Measurements from ENCODE around the gene CBY3. TPM values are rescaled to one million over a fixed set of nuclear protein-coding genes. Genes with fewer than 3 reads are reported as not detected.
"Not testable (repeated sequence)": the region's sequence is repeated elsewhere in the genome, so short reads cannot be mapped to it uniquely, and the experiment has no call there.

Gene CBY3
- total RNA-seq, 1 donor: not detected

- not testable (repeated sequence) for H3K79me2 ChIP-seq (ENCODE audit: insufficient read depth, low read length); H3K27me3 ChIP-seq (ENCODE audit: insufficient read depth, low read length)
- peak overlapping the region; percentile 70 for H3K4me2 ChIP-seq (ENCODE audit: insufficient read depth, low read length)
Measured at GRCh38 chr5:179633501-179634369, 47.1 kb downstream of the CBY3 start.

More at GRCh38 chr5:179633501-179634369, 47.1 kb downstream of the CBY3 start:
- not testable (repeated sequence) for H3K4me1 ChIP-seq (ENCODE audit: insufficient read depth, low read length); H3K27ac ChIP-seq (ENCODE audit: low read depth, low read length); H3K9me3 ChIP-seq (ENCODE audit: low read depth, low read length); DNase-seq (ENCODE audit: insufficient read length, low spot score, missing footprints); H4K20me1 ChIP-seq (ENCODE audit: insufficient read depth, low read length); H2AFZ ChIP-seq (ENCODE audit: low read length); H3K36me3 ChIP-seq (ENCODE audit: insufficient read depth, low read length)
- H3K4me3 ChIP-seq (ENCODE audit: insufficient read depth, low read length): peak overlapping the region; percentile 59

Small RNA genes within 50 kb of the gene (small RNA-seq; reads per million reads assigned to genes)
- not detected for gene RF00017

Other genes starting within 250 kb of the CBY3 start
- 51.8 and 54.2 TPM in 2 replicates for gene RUFY1, start 130.5 kb downstream of the CBY3 start, total RNA-seq
- 354 and 368 TPM in 2 replicates for gene HNRNPH1, start 57.4 kb downstream of the CBY3 start, total RNA-seq
- gene CANX, start 17.9 kb upstream of the CBY3 start, total RNA-seq: 689 and 698 TPM in 2 replicates
- 12.4 and 14.1 TPM in 2 replicates for gene MAML1, start 51.8 kb upstream of the CBY3 start, total RNA-seq
- 1.4 and 1.5 TPM in 2 replicates for gene LTC4S, start 113.0 kb upstream of the CBY3 start, total RNA-seq
- gene MGAT4B, start 125.8 kb upstream of the CBY3 start, total RNA-seq: 90.5 and 95.9 TPM in 2 replicates
- 826 and 992 TPM in 2 replicates for gene SQSTM1, start 139.9 kb upstream of the CBY3 start, total RNA-seq
- gene MRNIP, start 177.8 kb upstream of the CBY3 start, total RNA-seq: 10.1 and 12.7 TPM in 2 replicates
- gene TBC1D9B, start 226.9 kb upstream of the CBY3 start, total RNA-seq: 89.4 and 90.2 TPM in 2 replicates

Measured in osteoblast (primary cell).